ENCODE data around the gene R3HDM2. TPM values are rescaled to one million over a fixed set of nuclear protein-coding genes. Genes with fewer than 3 reads are reported as not detected.
A peak's percentile ranks its signal among the peaks of the same experiment; 100 is the strongest.

R3HDM2 gene
- total and polyA plus RNA-seq, 4 donors, result 18.1 to 60.7 (median 30.6) TPM

- peak overlapping the region; percentile 50 to 93 for H3K9ac ChIP-seq (ENCODE audit: insufficient read depth in 1 of 2, low read length in 2 of 2)
- H3K4me1 ChIP-seq (ENCODE audit: control insufficient read depth in 5 of 5, insufficient read depth in 5 of 5, low read length in 5 of 5), result peaks cover 0 to 15% (median 6%) of the 10 kb centered on the region in 5 donors
- peak overlapping the region in 1 of 2 donors; percentile 68 for H3K27ac ChIP-seq (ENCODE audit: low read depth in 1 of 2, low read length in 1 of 2)
- peak overlapping the region; percentile 65 for H3K4me3 ChIP-seq
- 0% methylated on average over 24 of the region's 24 CpGs for WGBS, 2 donors
- H3K9me3 ChIP-seq (ENCODE audit: control insufficient read depth in 4 of 4, insufficient read depth in 3 of 4, low read length in 3 of 4), result no peaks in the 10 kb centered on the region
- peaks cover 0 to 6% (median 3%) of the 10 kb centered on the region in 4 donors for H3K36me3 ChIP-seq (ENCODE audit: control insufficient read depth in 4 of 4, insufficient read depth in 4 of 4, low read length in 4 of 4)
- H3K27me3 ChIP-seq (ENCODE audit: control insufficient read depth in 3 of 3, insufficient read depth in 3 of 3, low read length in 2 of 3), result peaks cover 0 to 10% (median 0%) of the 10 kb centered on the region in 3 donors
- peak; percentile 85 for ATAC-seq (ENCODE audit: insufficient read depth, low FRiP score)
- peak; percentile 95 for TF ChIP-seq CTCF (IDR thresholded peaks at IDR 0.05; ENCODE audit: control extremely low read depth, extremely low read depth)
- peak; percentile 98 for DNase-seq
Measured at GRCh38 chr12:57459055-57459749, 28.4 kb upstream of the R3HDM2 start.

DNA sequence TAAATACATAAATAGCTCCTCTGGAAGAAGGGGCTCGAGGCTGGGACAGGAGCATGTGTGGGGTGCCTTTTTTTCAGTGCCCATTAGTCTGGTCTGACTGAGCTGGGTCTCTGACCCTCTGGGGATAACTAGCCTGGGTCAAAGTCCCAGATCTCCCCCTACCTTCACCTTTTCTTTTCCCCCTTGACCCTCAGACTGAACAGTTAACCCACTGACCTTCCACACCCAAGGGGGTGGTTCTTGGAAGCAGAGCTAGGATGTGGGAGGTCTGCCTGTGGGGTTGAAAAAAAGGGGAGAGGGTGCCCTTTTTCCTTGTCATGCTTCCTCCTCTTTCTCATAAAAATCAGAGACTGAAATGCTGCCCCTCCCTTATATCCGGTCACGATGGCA lies 27.8 kb upstream of the R3HDM2 start:
- 25 to 30% methylated on average over 3 of the region's 3 CpGs for WGBS, 2 donors
- ATAC-seq (ENCODE audit: insufficient read depth, low FRiP score) (no peak), DNase-seq (no peak)
- Histone ChIP-seq H3K4me1 (ENCODE audit: control insufficient read depth in 5 of 5, insufficient read depth in 5 of 5, low read length in 5 of 5) (peaks cover 0 to 15% (median 6%) of the 10 kb centered on the region in 5 donors), H3K27ac (ENCODE audit: low read depth in 1 of 2, low read length in 1 of 2) (peak overlapping the region in 1 of 2 donors; percentile 68), H3K9ac (ENCODE audit: insufficient read depth in 1 of 2, low read length in 2 of 2) (peak overlapping the region in 1 of 2 donors; percentile 93), H3K27me3 (ENCODE audit: control insufficient read depth in 3 of 3, insufficient read depth in 3 of 3, low read length in 2 of 3) (peaks cover 0 to 10% (median 0%) of the 10 kb centered on the region in 3 donors), H3K9me3 (ENCODE audit: control insufficient read depth in 4 of 4, insufficient read depth in 3 of 4, low read length in 3 of 4) (no peaks in the 10 kb centered on the region), H3K4me3 (no peak overlapping the region), H3K36me3 (ENCODE audit: control insufficient read depth in 4 of 4, insufficient read depth in 4 of 4, low read length in 4 of 4) (peaks cover 0 to 6% (median 2%) of the 10 kb centered on the region in 4 donors)
- no peak for TF ChIP-seq CTCF (IDR thresholded peaks at IDR 0.05; ENCODE audit: control extremely low read depth, extremely low read depth)

GRCh38 chr12:57456737-57457490 lies 26.1 kb upstream of the R3HDM2 start:
- Histone ChIP-seq H3K27ac (ENCODE audit: low read depth in 1 of 2, low read length in 1 of 2) (no peak overlapping the region), H3K9ac (ENCODE audit: insufficient read depth in 1 of 2, low read length in 2 of 2) (no peak overlapping the region), H3K36me3 (ENCODE audit: control insufficient read depth in 4 of 4, insufficient read depth in 4 of 4, low read length in 4 of 4) (no peaks in the 10 kb centered on the region), H3K27me3 (ENCODE audit: control insufficient read depth in 3 of 3, insufficient read depth in 3 of 3, low read length in 2 of 3) (peaks cover 0 to 10% (median 0%) of the 10 kb centered on the region in 3 donors), H3K9me3 (ENCODE audit: control insufficient read depth in 4 of 4, insufficient read depth in 3 of 4, low read length in 3 of 4) (no peaks in the 10 kb centered on the region), H3K4me3 (no peak overlapping the region), H3K4me1 (ENCODE audit: control insufficient read depth in 5 of 5, insufficient read depth in 5 of 5, low read length in 5 of 5) (peaks cover 0 to 7% (median 4%) of the 10 kb centered on the region in 5 donors)
- no peak for TF ChIP-seq CTCF (IDR thresholded peaks at IDR 0.05; ENCODE audit: control extremely low read depth, extremely low read depth)
- WGBS, 2 donors, result 92 to 95% methylated on average over 6 of the region's 6 CpGs
- DNase-seq (no peak), ATAC-seq (ENCODE audit: insufficient read depth, low FRiP score) (no peak)

All from lung (tissue), 12 donors.